Astrocyte (in vitro differentiated cells and primary cell): ENCODE measurements around the gene PTTG1. TPM values are rescaled to one million over a fixed set of nuclear protein-coding genes. Genes with fewer than 3 reads are reported as not detected.
A peak's percentile ranks its signal among the peaks of the same experiment; 100 is the strongest.

Source experiments
- DNase-seq: peaks from one replicate; pipeline ENCODE4 v3.0.0-alpha.2; 2010; ENCODE audit warnings: low read depth
- FAIRE-seq: peaks from 2 replicates; lab custom pipeline; 2011; peaks lifted over from hg19 to GRCh38; lab: Jason Lieb, UNC
- H2AFZ ChIP-seq: 2 replicates; pipeline ENCODE4 v1.6.0; 2012; ENCODE audit warnings: low read depth, low read length, inconsistent platforms
- H3K27ac ChIP-seq: 2 replicates; pipeline ENCODE4 v1.5.1; 2011; ENCODE audit warnings: low read depth, low read length, inconsistent platforms
- H3K27me3 ChIP-seq: 2 replicates; pipeline ENCODE4 v1.6.0; 2011; ENCODE audit warnings: low read length, inconsistent platforms; ENCODE audit not compliant: insufficient read depth
- H3K36me3 ChIP-seq: 2 replicates; pipeline ENCODE4 v1.5.1; 2011; ENCODE audit warnings: low read length, inconsistent platforms; ENCODE audit not compliant: insufficient read depth
- H3K4me1 ChIP-seq: 2 replicates; pipeline ENCODE4 v1.5.1; 2011; ENCODE audit warnings: low read length, inconsistent platforms; ENCODE audit not compliant: insufficient read depth
- H3K4me2 ChIP-seq: 2 replicates; pipeline ENCODE4 v1.6.0; 2012; ENCODE audit warnings: low read length, inconsistent platforms
- H3K4me3 ChIP-seq: 2 replicates; pipeline ENCODE4 v1.5.1; 2011; ENCODE audit warnings: low read depth, mild to moderate bottlenecking, low read length, inconsistent platforms; ENCODE audit not compliant: insufficient read depth
- H3K79me2 ChIP-seq: 2 replicates; pipeline ENCODE4 v1.6.0; 2012; ENCODE audit warnings: mild to moderate bottlenecking, low read length, inconsistent platforms; ENCODE audit not compliant: insufficient read depth
- H3K9ac ChIP-seq: 2 replicates; pipeline ENCODE4 v1.6.0; 2012; ENCODE audit warnings: mild to moderate bottlenecking, low read length, inconsistent platforms
- H3K9me3 ChIP-seq: 2 replicates; pipeline ENCODE4 v1.5.1; 2012; ENCODE audit warnings: low read depth, mild to moderate bottlenecking, low read length, inconsistent platforms; ENCODE audit not compliant: insufficient read depth
- H4K20me1 ChIP-seq: 2 replicates; pipeline ENCODE4 v1.6.0; 2012; ENCODE audit warnings: low read length, inconsistent platforms; ENCODE audit not compliant: insufficient read depth
- H3K27ac Mint-ChIP-seq: one replicate; pipeline ENCODE4 v1.8.0; 2021; ENCODE audit warnings: mild to moderate bottlenecking, mixed read lengths; ENCODE audit not compliant: unreplicated experiment
- H3K27me3 Mint-ChIP-seq: one replicate; pipeline ENCODE4 v1.8.0; 2021; ENCODE audit warnings: low read depth, mixed read lengths; ENCODE audit not compliant: unreplicated experiment
- H3K36me3 Mint-ChIP-seq: one replicate; pipeline ENCODE4 v1.8.0; 2021; ENCODE audit warnings: low read depth, mixed read lengths; ENCODE audit not compliant: unreplicated experiment
- H3K4me1 Mint-ChIP-seq: one replicate; pipeline ENCODE4 v1.8.0; 2021; ENCODE audit warnings: low read depth, mixed read lengths; ENCODE audit not compliant: unreplicated experiment
- H3K4me3 Mint-ChIP-seq: one replicate; pipeline ENCODE4 v1.8.0; 2021; ENCODE audit warnings: mild to moderate bottlenecking, moderate library complexity, mixed read lengths; ENCODE audit not compliant: unreplicated experiment
- H3K9me3 Mint-ChIP-seq: one replicate; pipeline ENCODE4 v1.8.0; 2021; ENCODE audit warnings: mild to moderate bottlenecking, mixed read lengths; ENCODE audit not compliant: unreplicated experiment
- EZH2 ChIP-seq: IDR thresholded peaks from 2 replicates; pipeline ENCODE4 v1.6.1; 2012; ENCODE audit warnings: mild to moderate bottlenecking, low read length, inconsistent platforms; ENCODE audit not compliant: insufficient read depth
- total RNA-seq: library from RNA; stranded (reverse); gene quantifications from 2 replicates; pipeline ENCODE4 v1.2.1, GENCODE V29; 2021
- TF ChIP-seq, protein P1 (sequence below): IDR thresholded peaks from 2 replicates; pipeline ENCODE4 v1.5.1; 2011; ENCODE audit warnings: low read depth, mild to moderate bottlenecking, inconsistent platforms, low read length, moderate library complexity; ENCODE audit not compliant: insufficient read depth

The PTTG1 gene
- total RNA-seq, 1 donor from 2014 or later: 20.4 TPM

DNA sequence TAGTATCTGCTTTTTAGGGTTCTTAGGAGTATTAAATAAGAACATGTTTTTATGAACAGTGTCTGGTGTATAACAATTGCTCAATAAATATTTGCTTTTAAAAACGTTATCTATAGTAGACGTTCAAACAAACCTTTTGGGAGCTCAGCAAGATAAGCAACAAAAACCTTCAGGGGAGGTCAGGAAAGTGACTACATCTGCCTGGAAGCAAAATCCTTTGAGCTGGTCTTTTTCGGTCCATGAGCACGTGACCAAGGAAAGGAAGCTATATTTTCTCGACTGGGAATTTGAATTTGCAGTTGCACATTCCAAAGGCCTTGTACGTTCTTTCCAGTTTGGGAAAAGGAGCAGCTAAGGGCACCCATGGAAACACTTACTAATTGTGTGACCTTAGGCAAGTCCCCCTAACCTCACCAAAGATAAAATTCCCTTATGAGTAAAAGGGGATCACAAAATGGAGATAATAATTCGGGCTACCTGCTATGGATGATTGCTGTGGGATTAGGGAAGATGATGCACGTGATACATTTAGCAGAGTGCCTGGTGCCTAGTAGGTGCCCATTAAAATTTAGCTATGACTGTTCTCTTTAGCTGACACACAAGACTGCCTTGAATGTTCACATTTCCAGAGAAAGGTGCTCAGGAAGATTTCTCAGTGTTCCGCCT lies 45.4 kb downstream of the PTTG1 start:
- Histone ChIP-seq H4K20me1 (no peaks in the 10 kb centered on the region), H3K36me3 (no peaks in the 10 kb centered on the region), H3K9ac (peak overlapping the region; percentile 26), H2AFZ (no peak overlapping the region), H3K27ac (peak overlapping the region; percentile 15), H3K4me1 (peaks cover 44% of the 10 kb centered on the region), H3K4me3 (no peak overlapping the region), H3K9me3 (no peaks in the 10 kb centered on the region), H3K79me2 (no peaks in the 10 kb centered on the region), H3K27me3 (no peaks in the 10 kb centered on the region), H3K4me2 (peak overlapping the region; percentile 51)
- TF ChIP-seq, protein P1, sequence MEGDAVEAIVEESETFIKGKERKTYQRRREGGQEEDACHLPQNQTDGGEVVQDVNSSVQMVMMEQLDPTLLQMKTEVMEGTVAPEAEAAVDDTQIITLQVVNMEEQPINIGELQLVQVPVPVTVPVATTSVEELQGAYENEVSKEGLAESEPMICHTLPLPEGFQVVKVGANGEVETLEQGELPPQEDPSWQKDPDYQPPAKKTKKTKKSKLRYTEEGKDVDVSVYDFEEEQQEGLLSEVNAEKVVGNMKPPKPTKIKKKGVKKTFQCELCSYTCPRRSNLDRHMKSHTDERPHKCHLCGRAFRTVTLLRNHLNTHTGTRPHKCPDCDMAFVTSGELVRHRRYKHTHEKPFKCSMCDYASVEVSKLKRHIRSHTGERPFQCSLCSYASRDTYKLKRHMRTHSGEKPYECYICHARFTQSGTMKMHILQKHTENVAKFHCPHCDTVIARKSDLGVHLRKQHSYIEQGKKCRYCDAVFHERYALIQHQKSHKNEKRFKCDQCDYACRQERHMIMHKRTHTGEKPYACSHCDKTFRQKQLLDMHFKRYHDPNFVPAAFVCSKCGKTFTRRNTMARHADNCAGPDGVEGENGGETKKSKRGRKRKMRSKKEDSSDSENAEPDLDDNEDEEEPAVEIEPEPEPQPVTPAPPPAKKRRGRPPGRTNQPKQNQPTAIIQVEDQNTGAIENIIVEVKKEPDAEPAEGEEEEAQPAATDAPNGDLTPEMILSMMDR: no peak
- TF ChIP-seq EZH2: no peak
- peaks cover 18% of the 10 kb centered on the region for H3K4me1 Mint-ChIP-seq
- DNase-seq (no peak), FAIRE-seq (no peak)
- no peak overlapping the region for H3K4me3 Mint-ChIP-seq
- no peaks in the 10 kb centered on the region for H3K9me3 Mint-ChIP-seq
- no peak overlapping the region for H3K27ac Mint-ChIP-seq
- no peaks in the 10 kb centered on the region for H3K36me3 Mint-ChIP-seq
- no peaks in the 10 kb centered on the region for H3K27me3 Mint-ChIP-seq

DNA sequence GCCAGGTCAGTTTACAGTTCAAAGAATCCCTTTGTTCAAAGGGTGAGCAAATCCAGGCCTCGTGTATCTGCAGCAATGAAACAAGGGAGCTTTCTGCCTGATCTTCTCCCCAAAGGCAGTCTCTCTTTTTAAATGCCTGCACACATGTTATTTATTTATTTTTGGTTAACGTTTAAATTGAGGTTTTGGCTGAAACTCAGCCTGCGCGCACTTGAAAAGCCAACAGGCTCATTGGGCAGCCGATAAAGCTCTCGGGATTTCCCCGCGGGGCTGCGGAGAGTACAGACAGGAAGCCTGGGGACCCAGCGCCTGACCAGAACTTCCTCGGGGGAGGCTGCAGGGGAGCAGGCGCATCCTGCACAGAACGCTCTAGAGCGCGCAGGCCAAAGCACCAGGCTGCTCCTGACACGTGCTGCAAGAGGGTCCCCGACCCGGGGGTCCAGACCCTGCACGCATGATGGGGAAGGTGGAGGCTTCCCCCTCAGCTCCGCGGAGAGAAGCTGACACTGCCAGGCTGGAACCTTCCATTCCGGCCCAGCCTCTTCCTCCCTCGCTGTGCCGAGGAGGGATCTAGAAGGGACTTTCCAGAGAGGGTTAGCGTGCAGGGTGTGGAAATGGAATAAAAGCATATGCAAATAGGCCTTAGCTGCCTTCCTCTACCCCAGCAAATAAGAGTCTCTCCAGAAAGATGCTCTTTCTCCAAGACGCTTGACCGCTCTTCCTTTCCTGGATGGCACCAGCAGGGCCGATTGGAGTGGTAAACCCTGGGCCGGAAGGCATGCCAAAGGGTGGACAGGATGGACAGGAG lies 46.1 kb downstream of the PTTG1 start:
- no peak overlapping the region for H3K4me3 Mint-ChIP-seq
- Histone ChIP-seq H3K79me2 (no peaks in the 10 kb centered on the region), H3K4me1 (peaks cover 44% of the 10 kb centered on the region), H3K9ac (peak overlapping the region; percentile 26), H3K27ac (peak overlapping the region; percentile 15), H4K20me1 (no peaks in the 10 kb centered on the region), H3K4me2 (peak overlapping the region; percentile 51), H3K9me3 (no peaks in the 10 kb centered on the region), H3K4me3 (peak overlapping the region; percentile 0), H3K27me3 (no peaks in the 10 kb centered on the region), H2AFZ (peak overlapping the region; percentile 12), H3K36me3 (no peaks in the 10 kb centered on the region)
- no peaks in the 10 kb centered on the region for H3K9me3 Mint-ChIP-seq
- no peaks in the 10 kb centered on the region for H3K36me3 Mint-ChIP-seq
- peaks cover 18% of the 10 kb centered on the region for H3K4me1 Mint-ChIP-seq
- H3K27me3 Mint-ChIP-seq: no peaks in the 10 kb centered on the region
- DNase-seq (peak; percentile 74), FAIRE-seq (no peak)
- TF ChIP-seq, protein P1: no peak
- TF ChIP-seq EZH2: no peak
- no peak overlapping the region for H3K27ac Mint-ChIP-seq
